Fibroblast of peridontal ligament (primary cell): ENCODE measurements around the gene TXNDC16.
"Not testable (repeated sequence)": the region's sequence is repeated elsewhere in the genome, so short reads cannot be mapped to it uniquely, and the experiment has no call there.

Experiments used
- DNase-seq: peaks from one replicate; pipeline ENCODE4 v3.0.0-alpha.2; 2010; ENCODE audit errors: extremely low read depth

Gene TXNDC16

DNA sequence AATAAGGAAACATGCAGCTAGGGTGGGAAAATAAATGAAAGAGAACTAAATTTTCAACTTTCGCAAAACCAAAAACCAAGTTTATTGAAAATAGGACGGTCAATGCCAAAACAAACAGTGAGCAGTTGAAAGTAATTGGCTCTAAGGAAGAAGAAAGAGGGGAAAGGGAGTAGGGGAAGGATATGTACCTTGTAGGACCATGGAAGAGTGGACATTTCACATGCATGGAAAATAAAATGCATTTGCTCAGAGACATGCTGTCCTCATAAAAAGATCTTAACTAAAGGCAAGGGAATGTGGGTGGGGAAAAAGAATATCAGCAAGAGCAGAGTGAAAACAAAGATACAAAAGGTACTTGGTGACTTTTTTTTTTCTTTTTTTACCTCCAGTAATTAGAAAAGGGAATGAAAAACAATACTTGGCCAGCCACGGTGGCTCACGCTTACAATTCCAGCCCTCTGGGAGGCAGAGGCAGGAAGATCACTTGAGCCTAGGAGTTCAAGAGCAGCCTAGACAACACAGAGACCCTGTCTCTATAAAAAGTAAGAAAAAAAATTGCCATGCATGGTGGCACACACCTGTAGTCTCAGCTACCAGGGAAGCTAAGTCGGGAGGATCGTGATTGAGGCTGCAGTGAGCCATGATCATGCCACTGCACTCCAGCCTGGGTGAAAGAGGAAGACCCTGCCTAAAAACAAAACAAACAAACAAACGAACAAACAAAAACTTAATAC lies 6.6 kb downstream of the TXNDC16 start:
- peak; percentile 1 for DNase-seq

DNA sequence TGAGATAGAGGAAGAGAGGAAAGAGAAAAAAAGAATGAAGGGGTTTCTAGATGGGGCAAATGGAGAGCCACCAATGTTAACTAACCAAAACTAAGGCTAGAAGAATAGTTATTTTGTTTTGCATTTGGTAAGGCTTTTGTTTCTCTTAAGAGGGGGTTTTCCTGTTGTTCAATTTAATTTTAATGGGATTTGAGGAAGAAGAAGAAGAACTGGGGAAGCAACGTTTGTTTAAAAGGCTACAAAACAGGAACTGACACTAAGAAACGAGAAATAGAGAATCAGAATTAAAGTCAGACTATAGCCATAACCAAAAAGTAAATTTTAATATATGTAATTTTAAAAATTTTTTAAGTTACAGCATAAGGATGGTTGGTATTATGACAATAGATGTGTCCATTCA lies 13.7 kb downstream of the TXNDC16 start:
- DNase-seq = no peak

DNA sequence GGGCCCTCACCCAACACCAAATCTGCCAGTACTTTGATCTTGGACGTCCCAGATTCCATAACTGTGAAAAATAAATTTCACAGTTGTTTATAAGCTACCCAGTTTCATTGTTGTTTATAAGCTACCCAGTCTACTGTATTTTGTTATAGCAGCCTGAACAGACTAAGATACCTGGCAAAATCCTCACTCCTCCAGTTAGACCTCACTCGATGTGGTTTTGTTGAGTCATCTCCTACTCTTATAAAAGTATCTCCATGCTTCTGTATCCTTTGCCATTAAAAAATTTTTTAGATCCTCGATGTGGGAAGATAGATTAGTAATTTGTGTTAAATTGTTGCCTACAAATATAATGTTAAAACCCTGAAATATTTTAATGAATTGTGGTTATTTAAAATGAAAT lies 16.0 kb downstream of the TXNDC16 start:
- no peak for DNase-seq

DNA sequence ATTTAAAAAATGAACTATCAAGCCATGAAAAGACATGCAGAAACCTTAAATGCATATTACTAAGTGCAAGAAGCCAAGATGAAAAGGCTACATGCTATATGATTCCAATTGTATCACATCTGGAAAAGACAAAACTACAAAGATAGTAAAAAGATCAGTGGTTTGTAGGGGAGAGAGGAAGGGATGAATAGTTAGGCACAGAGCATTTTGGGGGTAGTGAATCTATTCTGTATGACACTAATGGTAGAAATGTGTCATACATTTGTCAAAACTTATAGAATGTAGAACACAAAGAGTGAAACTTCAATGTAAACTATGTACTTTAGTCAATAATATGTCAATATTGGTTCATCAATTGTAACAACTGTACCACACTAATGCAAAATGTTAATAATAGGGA lies 20.8 kb downstream of the TXNDC16 start:
- no peak for DNase-seq

DNA sequence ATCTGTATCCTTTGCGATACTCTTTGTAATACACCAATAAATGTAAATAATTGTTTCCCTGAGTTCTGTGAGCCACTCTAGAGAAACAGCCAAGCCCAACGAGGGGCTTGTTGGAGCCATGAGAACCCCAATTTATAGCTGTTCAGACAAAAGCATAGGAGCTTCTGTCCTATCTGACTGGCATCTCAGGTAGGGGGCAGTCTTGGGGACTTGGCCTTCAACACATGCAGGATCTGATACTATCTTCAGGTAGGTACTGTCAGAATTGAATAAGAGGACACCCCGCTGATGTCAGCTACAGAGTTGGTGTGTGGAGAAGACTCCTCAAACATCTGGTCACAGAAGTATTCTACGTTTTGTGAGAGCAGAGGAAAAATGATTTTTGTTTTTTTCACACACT lies 25.3 kb downstream of the TXNDC16 start:
- no peak for DNase-seq

DNA sequence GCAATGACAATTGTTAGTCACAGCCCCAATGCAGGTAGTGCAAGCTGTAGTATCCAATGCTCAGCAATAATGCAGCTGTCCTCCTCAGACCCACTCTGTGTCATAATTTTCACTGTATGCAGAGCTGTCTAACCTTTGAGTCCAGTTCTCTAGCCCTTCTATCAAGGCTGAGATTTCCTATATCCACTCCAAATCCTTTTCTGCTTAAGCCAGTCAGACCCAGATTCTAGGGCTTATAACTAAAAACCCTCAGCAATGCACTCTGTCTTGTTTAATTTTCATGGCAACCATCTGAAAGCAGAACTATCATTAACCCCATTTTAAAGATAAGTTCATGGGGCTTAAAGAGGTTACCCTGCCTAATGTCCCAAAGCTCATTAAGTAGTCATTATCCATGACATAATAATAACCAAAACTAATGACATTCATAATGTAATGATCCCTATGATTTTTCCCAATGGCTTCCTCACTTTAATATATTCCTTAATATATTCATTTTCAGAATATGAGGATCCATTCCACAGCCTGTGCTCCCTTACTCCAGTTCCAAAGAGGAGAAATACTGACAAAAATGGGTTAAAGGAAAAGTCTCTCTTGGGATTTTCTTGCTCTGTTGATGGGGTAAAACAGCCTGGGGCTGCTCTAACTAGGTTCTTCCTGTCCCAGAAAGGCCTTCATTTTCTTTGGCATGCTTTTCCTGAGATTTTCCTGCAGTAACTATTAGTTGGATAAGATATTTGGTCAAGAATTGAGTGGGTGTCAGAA lies 29.5 kb downstream of the TXNDC16 start:
- DNase-seq = no peak

DNA sequence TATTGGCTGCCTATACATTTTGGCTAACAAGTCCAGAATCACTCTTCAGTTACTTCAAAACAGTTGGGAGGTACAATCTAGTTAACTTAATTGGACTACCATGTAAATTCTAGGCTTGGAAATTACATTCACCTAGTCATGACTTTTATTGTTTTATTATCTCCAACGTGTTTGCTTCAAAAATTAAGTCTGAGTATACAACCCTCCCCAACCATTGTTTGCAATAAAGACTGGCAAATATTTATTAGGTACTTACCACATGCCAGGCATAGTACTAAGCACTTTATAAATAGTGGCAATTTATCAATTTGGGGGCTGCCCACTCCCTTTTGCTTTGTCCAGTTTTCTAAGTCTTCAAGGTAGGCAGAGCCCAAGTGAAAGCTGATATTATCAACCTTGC lies 30.3 kb downstream of the TXNDC16 start:
- no peak for DNase-seq

DNA sequence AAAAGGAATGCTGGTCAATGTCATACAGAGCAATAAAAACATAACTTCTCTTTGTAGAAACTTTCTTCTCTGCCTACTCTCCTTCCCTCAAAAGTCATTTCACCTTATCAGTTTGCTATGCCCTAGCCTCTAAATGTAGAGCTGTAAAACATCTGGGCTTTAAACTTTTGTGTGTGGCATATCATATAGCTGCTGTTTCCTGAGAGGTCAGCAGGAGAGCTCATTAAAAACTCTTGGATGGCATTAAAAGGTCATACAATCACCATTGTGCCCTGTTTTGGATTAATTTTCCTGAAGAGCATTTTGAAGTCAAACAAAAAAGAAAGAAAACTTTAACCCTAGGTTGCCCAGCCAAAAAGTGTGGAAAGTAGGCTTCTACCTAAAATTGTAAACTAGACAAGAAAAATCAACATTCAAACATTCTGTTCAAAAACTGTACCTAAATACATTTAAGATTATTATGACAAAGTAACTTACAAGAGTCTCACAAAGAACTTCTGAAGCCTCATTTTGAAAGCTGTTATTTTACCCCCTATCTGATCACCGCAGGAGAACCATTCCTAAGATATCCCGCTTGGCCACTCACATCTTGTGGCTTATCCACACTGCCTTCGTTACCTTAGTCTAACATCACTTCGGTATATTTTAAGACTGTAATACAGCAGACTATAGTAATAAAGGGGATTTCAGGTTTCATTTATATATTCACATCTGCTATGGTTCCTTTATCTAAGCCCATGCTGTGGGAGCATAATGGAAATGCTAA lies 38.1 kb downstream of the TXNDC16 start:
- DNase-seq = no peak

DNA sequence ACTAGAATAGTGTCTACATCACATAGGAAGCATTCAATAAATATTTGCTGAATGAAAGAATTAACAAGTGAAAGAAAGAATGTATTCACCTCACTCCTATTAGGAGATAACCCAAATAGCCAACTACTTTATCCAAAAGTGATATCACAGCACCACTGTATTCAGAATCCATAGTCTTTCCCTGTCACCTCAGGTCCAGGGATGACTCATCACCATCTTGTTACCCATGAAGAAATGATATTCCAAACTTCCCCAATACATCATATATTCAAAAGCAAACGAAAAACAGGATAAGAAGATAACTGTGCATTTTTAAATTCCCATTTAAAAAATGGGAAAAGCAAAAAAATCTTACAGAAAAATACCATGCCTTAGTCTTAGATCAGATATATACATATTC lies 39.1 kb downstream of the TXNDC16 start:
- DNase-seq = no peak

DNA sequence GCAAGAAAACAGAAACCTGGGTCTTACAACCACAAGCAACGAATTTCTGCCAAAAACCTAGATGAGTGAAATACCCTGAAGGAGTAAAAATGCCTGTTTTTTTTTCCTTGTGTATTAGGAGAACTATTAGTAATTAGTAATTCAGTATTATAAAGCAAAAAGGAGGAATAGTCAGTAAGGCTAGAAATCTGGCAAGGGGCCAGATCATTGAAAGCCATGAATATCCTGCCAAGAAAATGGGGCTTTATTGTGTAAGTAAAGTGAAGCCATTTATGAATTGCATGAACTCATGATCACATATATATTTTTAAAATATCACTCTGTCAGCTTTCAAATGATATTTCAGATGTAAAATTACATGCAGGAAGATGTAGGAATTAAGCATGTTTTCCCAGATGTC lies 57.9 kb downstream of the TXNDC16 start:
- DNase-seq = peak; percentile 7

DNA sequence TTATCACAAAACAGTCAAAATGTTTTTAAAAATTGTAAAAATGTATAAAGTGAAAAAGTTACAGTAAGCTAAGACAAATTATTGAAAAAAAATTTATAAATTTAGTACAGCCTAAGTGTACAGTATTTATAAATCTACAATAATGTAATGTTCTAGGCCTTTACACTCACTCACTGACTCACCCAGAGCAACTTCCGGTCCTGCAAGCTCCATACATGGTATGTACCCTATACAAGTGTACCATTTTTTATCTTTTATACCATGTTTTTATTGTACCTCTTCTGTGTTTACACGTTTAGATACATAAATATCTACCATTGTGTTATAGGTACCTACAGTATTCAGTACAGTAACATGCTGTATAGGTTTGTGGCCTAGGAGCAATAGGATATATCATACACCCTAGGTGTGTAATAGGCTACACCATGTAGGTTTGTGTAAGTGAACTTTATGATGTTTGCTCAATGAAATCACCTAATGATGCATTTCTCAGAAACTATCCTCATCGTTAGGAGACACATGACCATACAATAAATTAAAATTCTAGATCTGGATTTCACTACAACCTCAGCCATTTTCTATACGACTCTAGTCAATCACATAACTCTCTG lies 66.8 kb downstream of the TXNDC16 start:
- no peak for DNase-seq

DNA sequence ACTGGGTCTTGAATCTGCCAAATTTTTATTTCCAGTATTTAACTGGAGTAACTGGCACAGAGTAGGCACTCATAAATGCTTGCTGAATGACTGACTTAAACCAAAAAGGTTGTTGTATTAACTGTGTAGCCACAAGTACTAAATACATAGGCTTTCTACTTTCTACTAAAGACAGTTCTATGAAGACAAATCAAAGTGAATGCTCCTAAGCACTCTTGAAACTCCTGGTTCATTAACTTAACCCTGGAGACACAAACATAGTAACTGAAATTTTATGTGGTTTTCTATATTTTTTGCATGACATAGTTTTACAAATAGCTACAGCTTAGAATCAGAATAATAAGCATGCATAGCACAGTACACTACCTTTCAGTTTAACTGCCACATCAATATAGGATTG lies 70.4 kb downstream of the TXNDC16 start:
- DNase-seq = no peak

DNA sequence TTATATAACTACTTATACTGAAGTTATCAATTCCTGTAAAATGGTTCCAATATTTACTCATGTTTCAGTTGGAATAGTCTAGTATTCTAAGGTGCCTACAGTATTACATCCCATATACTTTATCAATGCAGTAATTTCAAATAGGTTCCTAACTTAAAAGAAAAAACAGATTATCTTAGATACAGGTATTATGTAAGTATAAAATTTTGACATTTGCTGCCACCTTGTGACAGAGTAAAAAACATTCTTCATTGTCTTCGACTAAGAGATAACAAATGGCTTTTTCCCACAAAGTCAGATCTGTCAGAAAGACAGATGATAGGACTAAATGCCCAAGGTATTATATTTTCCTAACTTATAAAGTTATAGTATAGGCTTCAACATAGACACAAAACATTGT lies 78.7 kb downstream of the TXNDC16 start:
- DNase-seq = peak; percentile 85

DNA sequence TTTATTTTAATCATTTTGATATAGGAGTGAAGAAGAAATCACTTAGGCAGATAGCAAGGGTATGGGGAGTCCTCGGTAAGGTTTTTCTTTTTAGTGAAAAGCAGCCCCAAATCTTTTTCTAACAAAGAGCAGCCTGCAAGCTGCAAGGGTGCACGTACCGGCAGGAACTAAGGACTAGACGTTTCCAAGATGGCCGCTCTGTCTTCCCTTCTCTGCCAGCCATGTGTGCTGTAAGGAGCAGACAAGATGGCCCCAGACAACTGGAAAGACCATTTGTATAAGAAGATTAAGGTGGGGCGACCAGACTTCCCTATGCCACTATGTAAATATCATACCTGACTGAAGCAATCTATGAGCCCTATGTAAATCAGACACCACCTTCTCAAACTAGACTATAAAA lies 79.6 kb downstream of the TXNDC16 start:
- no peak for DNase-seq

DNA sequence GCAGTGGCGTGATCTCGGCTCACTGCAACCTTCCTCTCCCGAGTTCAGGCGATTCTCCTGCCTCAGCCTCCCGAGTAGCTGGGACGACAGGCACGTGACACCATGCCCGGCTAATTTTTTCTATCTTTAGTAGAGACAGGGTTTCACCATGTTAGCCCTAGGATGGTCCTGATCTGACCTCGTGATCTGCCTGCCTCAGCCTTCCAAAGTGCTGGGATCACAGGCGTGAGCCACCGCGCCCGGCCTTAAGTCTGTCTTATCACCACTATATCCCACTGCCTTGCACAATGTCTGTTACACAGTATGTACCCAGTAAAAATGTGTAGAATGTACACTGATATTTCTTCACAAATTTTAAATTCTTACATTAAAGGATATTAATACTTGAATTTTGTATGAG lies 80.1 kb downstream of the TXNDC16 start:
- DNase-seq = not testable (repeated sequence)

DNA sequence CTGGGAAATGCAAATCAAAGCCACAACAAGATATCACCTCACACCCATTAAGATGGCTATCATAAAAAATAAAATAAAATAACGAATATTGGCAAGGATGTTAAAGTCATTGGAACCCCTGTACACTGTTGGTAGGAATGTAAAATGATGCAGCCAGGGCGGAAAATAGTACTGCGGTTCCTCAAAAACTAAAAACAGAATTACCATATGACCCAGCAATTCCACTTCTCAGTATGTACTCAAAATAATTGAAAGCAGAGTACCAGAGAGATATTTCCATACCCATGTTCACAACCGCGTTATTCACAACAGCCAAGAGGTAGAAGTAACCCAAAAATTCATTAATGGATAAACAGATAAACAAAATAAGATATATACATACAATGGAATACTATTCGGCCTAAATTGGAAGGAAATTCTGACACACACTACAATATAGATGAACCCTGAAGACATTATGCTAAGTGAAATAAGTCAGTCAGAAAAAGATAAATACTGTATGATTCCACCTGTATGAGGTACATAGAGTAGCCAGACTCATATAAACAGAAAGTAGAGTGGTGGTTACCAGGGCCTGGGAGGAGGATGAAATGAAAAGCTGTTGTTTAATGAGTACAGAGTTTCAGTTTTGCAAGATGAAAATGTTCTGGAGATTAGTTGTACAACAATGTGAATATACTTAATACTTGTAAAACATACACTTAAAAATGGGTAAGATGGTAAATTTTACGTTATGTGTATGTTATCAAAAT lies 84.6 kb downstream of the TXNDC16 start:
- DNase-seq = no peak

DNA sequence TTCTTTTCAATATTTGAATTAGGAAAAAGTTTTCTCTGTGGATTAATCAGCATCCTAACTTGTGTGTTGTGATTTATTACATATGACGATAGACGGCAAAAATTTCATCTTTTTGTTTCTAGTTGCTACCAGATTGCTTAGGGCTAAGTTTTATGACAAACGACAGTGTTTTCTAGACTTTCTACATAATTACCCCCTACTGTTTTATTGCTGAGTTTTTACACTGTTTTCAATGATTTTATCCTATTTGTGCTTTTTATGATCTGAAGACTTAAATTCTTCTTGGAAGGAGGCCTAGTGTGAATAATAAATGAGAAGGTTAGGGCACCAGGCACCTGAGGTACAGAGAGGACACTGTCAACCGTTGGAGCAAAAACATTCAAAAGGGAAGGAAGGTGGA lies 88.1 kb downstream of the TXNDC16 start:
- no peak for DNase-seq

DNA sequence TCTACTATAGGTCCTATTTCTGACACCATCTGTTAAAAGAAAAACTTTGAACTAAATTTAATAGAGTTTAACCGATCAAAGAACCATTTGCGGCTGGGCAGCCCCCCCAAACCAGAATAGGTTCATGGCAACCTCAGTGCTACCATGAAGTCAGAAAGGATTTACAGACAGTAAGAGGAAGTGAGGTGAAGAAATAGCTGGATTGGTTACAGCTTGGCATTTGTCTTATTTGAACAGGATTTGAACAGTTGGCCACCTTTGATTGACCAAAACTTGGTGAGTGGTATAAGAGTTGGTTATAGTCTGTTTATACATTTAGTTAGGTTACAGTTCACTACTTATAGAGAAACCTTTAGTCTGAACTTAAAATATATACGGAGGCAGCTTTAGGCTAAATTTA lies 88.9 kb downstream of the TXNDC16 start:
- no peak for DNase-seq

DNA sequence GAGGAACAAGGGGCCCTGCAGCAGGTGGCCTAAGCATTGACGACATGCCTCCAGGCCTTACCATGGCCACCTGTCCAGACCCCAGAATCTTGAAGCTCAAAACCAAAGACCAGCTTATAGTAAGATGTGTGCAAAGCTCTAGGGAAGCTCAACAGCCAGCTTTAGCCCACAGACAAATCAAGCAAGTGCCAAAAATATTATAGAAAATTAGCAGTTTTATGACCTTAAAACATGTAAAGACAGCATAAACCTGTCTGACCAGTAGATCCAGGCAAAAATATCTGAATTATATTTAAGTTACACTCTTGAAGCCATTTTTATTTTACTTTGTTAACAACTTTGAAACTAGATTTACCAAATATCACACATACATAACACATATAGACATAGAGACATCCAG lies 90.6 kb downstream of the TXNDC16 start:
- DNase-seq = no peak

DNA sequence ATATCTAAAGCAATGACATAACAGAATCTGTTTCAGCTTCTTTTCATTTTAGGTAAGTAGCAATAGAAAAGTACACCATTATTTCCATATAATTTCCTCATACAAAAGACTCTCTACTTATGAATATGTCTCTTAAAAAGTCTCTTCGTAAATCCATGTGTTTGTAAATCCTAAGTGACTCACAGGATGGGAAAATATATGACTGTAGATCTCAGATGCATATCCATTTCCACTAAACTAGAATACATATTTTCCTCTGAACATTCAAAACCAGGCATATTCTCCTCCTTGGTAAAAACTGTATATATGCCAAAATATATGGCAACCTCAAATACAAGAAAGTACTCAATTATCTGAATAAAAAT lies 93.6 kb downstream of the TXNDC16 start:
- peak; percentile 68 for DNase-seq

DNA sequence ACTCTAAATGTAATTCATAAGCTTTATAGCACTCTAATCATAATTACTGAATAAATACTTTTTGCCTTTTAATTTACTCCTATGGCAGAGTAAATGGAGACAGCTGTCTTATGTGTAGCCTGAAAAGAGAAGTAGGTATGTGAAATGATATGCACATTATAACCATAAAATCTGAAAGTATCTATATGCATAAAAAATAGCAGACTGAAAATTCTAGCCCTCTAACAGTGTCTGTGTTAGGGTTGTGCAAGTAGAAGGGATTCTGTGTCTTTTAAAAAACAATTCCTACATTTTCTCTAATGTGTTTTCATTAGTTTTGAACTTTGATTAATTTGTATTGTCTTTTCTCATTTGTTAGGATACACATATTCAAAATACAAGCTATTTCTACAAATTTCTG lies 94.9 kb downstream of the TXNDC16 start:
- DNase-seq = no peak
